Tibial nerve (tissue), 4 donors: ENCODE data around the gene TEC.
"Not testable (repeated sequence)": the region's sequence is repeated elsewhere in the genome, so short reads cannot be mapped to it uniquely, and the experiment has no call there.

Experiments
- EP300 ChIP-seq, 2 donors: sonication (generic); formaldehyde crosslinking; IDR thresholded peaks; one replicate each; pipeline ENCODE4 v1.6.1; 2017; ENCODE audit warnings: antibody characterized with exemption in 2 of 2, mild to moderate bottlenecking in 1 of 2
- POLR2A ChIP-seq, 2 donors: fragments of 450-650 bp; IDR thresholded peaks; one replicate each; pipeline ENCODE4 v1.6.1; 2017; ENCODE audit warnings: antibody characterized with exemption in 2 of 2, mild to moderate bottlenecking in 2 of 2, moderate library complexity in 2 of 2
- TF ChIP-seq, protein P1 (sequence below), 5 experiments: fragments of 200-600 bp in 3 of 5; fragments of 450-650 bp in 2 of 5; sonication (generic) in 3 of 5; IDR thresholded peaks; one replicate each; pipeline ENCODE4 v1.5.1; 2016 to 2019; ENCODE audit warnings: antibody characterized with exemption in 5 of 5, mild to moderate bottlenecking in 3 of 5, moderate library complexity in 2 of 5

DNA sequence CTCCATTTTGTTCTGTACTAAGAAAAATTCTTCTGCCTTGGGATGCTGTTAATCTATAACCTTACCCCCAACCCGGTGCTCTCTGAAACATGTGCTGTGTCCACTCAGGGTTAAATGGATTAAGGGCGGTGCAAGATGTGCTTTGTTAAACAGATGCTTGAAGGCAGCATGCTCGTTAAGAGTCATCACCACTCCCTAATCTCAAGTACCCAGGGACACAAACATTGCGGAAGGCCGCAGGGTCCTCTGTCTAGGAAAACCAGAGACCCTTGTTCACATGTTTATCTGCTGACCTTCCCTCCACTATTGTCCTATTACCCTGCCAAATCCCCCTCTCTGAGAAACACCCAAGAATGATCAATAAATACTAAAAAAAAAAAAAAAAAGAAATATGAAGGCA, 82.6 kb downstream of the TEC start:
- TF ChIP-seq POLR2A, EP300 (IDR thresholded peaks at IDR 0.05): not testable (repeated sequence)
- TF ChIP-seq, protein P1, sequence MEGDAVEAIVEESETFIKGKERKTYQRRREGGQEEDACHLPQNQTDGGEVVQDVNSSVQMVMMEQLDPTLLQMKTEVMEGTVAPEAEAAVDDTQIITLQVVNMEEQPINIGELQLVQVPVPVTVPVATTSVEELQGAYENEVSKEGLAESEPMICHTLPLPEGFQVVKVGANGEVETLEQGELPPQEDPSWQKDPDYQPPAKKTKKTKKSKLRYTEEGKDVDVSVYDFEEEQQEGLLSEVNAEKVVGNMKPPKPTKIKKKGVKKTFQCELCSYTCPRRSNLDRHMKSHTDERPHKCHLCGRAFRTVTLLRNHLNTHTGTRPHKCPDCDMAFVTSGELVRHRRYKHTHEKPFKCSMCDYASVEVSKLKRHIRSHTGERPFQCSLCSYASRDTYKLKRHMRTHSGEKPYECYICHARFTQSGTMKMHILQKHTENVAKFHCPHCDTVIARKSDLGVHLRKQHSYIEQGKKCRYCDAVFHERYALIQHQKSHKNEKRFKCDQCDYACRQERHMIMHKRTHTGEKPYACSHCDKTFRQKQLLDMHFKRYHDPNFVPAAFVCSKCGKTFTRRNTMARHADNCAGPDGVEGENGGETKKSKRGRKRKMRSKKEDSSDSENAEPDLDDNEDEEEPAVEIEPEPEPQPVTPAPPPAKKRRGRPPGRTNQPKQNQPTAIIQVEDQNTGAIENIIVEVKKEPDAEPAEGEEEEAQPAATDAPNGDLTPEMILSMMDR (IDR thresholded peaks at IDR 0.05): not testable (repeated sequence)
